Neural progenitor cell (in vitro differentiated cells): ENCODE data around the gene TLR10. TPM values are rescaled to one million over a fixed set of nuclear protein-coding genes. Genes with fewer than 3 reads are reported as not detected.

Source experiments
- DNase-seq: peaks from one replicate; pipeline ENCODE4 v3.0.0-alpha.2; 2016; ENCODE audit warnings: low spot score
- H2AFZ ChIP-seq: fragments of 200-600 bp; sonication (generic); replicated peaks from 2 replicates; pipeline ENCODE4 v1.6.1; 2016; ENCODE audit warnings: antibody characterized with exemption
- H3F3A ChIP-seq: fragments of 200-600 bp; sonication (generic); 2 replicates; pipeline ENCODE4 v1.6.1; 2016; ENCODE audit warnings: antibody characterized with exemption, low read depth
- H3K27ac ChIP-seq: fragments of 200-600 bp; sonication (generic); 2 replicates; pipeline ENCODE4 v1.5.1; 2016; ENCODE audit warnings: mild to moderate bottlenecking
- H3K27me3 ChIP-seq: fragments of 200-600 bp; sonication (generic); 2 replicates; pipeline ENCODE4 v1.6.1; 2016; ENCODE audit warnings: mild to moderate bottlenecking, moderate library complexity
- H3K36me3 ChIP-seq: fragments of 200-600 bp; sonication (generic); 2 replicates; pipeline ENCODE4 v1.5.1; 2016
- H3K4me1 ChIP-seq: fragments of 200-600 bp; sonication (generic); 2 replicates; pipeline ENCODE4 v1.6.1; 2016; ENCODE audit warnings: mixed run types
- H3K4me2 ChIP-seq: fragments of 200-600 bp; sonication (generic); 2 replicates; pipeline ENCODE4 v1.6.1; 2016
- H3K4me3 ChIP-seq: fragments of 200-600 bp; sonication (generic); 2 replicates; pipeline ENCODE4 v1.5.1; 2016
- H3K79me2 ChIP-seq: fragments of 200-600 bp; sonication (generic); 2 replicates; pipeline ENCODE4 v1.6.1; 2016; ENCODE audit warnings: low read depth
- H3K9ac ChIP-seq: fragments of 200-600 bp; sonication (generic); 2 replicates; pipeline ENCODE4 v1.6.1; 2016
- H3K9me3 ChIP-seq: fragments of 200-600 bp; sonication (generic); 2 replicates; pipeline ENCODE4 v1.5.1; 2016; ENCODE audit warnings: low read depth
- H4K20me1 ChIP-seq: fragments of 200-600 bp; sonication (generic); 2 replicates; pipeline ENCODE4 v1.6.1; 2016; ENCODE audit warnings: low read depth
- H3K27ac Mint-ChIP-seq: 3 replicates; pipeline ENCODE4 v1.8.0; 2021; ENCODE audit warnings: mixed read lengths
- H3K27me3 Mint-ChIP-seq: 2 replicates; pipeline ENCODE4 v1.8.0; 2022; ENCODE audit warnings: low read depth, mild to moderate bottlenecking, inconsistent platforms, moderate library complexity, mixed read lengths; ENCODE audit not compliant: insufficient read depth
- H3K36me3 Mint-ChIP-seq: 3 replicates; pipeline ENCODE4 v1.8.0; 2021; ENCODE audit warnings: mixed read lengths
- H3K4me1 Mint-ChIP-seq: 3 replicates; pipeline ENCODE4 v1.8.0; 2021; ENCODE audit warnings: mixed read lengths
- H3K4me3 Mint-ChIP-seq: 3 replicates; pipeline ENCODE4 v1.8.0; 2021; ENCODE audit warnings: mild to moderate bottlenecking, moderate library complexity, mixed read lengths
- H3K9me3 Mint-ChIP-seq: 3 replicates; pipeline ENCODE4 v1.8.0; 2020; ENCODE audit warnings: mixed read lengths
- CTCF ChIP-seq: fragments of 200-600 bp; sonication (generic); IDR thresholded peaks from 2 replicates; pipeline ENCODE4 v1.5.1; 2017; ENCODE audit warnings: antibody characterized with exemption, mild to moderate bottlenecking
- EZH2 ChIP-seq: fragments of 200-600 bp; sonication (generic); IDR thresholded peaks from 2 replicates; pipeline ENCODE4 v1.6.1; 2017; ENCODE audit warnings: antibody characterized with exemption, mild to moderate bottlenecking, moderate library complexity
- EZH2phosphoT487 ChIP-seq: fragments of 200-600 bp; sonication (generic); IDR thresholded peaks from 2 replicates; pipeline ENCODE4 v1.6.1; 2017; ENCODE audit warnings: antibody characterized with exemption
- total RNA-seq: library from RNA; depleted of rRNA; stranded (reverse); fragments of >200 nt; gene quantifications from 2 replicates; pipeline ENCODE4 v1.2.3, GENCODE V29; 2015; ENCODE audit warnings: low replicate concordance

TLR10 gene
- total RNA-seq, 1 donor from 2014 or later, result not detected

GRCh38 chr4:38762560-38762959, 20.2 kb downstream of the TLR10 start:
- no peak overlapping the region for H3K27ac ChIP-seq
- Mint-ChIP-seq H3K27ac (peak overlapping the region; percentile 90), H3K4me3 (no peak overlapping the region), H3K9me3 (peaks cover 3% of the 10 kb centered on the region), H3K4me1 (peaks cover 6% of the 10 kb centered on the region), H3K27me3 (no peaks in the 10 kb centered on the region), H3K36me3 (no peaks in the 10 kb centered on the region)
- no peak overlapping the region for H2AFZ ChIP-seq
- no peak for TF ChIP-seq EZH2
- no peak for TF ChIP-seq CTCF
- TF ChIP-seq EZH2phosphoT487, result no peak
- H3K4me2 ChIP-seq, result no peak overlapping the region
- no peaks in the 10 kb centered on the region for H3F3A ChIP-seq
- no peak overlapping the region for H3K9ac ChIP-seq
- no peaks in the 10 kb centered on the region for H3K9me3 ChIP-seq
- no peaks in the 10 kb centered on the region for H3K36me3 ChIP-seq
- H3K27me3 ChIP-seq, result no peaks in the 10 kb centered on the region
- no peak overlapping the region for H3K4me3 ChIP-seq
- no peaks in the 10 kb centered on the region for H3K79me2 ChIP-seq
- H3K4me1 ChIP-seq, result no peaks in the 10 kb centered on the region
- H4K20me1 ChIP-seq, result no peaks in the 10 kb centered on the region
- no peak for DNase-seq

GRCh38 chr4:38759790-38760122, 23.0 kb downstream of the TLR10 start:
- no peak for DNase-seq
- Mint-ChIP-seq H3K4me3 (no peak overlapping the region), H3K27ac (no peak overlapping the region), H3K4me1 (peaks cover 6% of the 10 kb centered on the region), H3K36me3 (no peaks in the 10 kb centered on the region), H3K27me3 (no peaks in the 10 kb centered on the region), H3K9me3 (no peaks in the 10 kb centered on the region)
- Histone ChIP-seq H3K79me2 (no peaks in the 10 kb centered on the region), H3K4me2 (no peak overlapping the region), H3K27ac (no peak overlapping the region), H3K9me3 (no peaks in the 10 kb centered on the region), H3K4me3 (no peak overlapping the region), H4K20me1 (no peaks in the 10 kb centered on the region), H3K9ac (no peak overlapping the region), H2AFZ (no peak overlapping the region), H3K4me1 (no peaks in the 10 kb centered on the region), H3K36me3 (no peaks in the 10 kb centered on the region), H3K27me3 (no peaks in the 10 kb centered on the region), H3F3A (no peaks in the 10 kb centered on the region)
- TF ChIP-seq EZH2 (no peak), EZH2phosphoT487 (no peak), CTCF (no peak)

GRCh38 chr4:38759113-38759789, 23.5 kb downstream of the TLR10 start:
- Histone ChIP-seq H3K4me3 (no peak overlapping the region), H2AFZ (peak overlapping the region; percentile 88), H3K4me1 (no peaks in the 10 kb centered on the region), H3K4me2 (no peak overlapping the region), H3K27ac (no peak overlapping the region), H3K27me3 (no peaks in the 10 kb centered on the region), H3K79me2 (no peaks in the 10 kb centered on the region), H3K36me3 (no peaks in the 10 kb centered on the region), H4K20me1 (no peaks in the 10 kb centered on the region), H3F3A (no peaks in the 10 kb centered on the region), H3K9ac (no peak overlapping the region), H3K9me3 (no peaks in the 10 kb centered on the region)
- H3K27ac Mint-ChIP-seq, result no peak overlapping the region
- H3K4me3 Mint-ChIP-seq, result no peak overlapping the region
- H3K27me3 Mint-ChIP-seq, result no peaks in the 10 kb centered on the region
- DNase-seq, result peak; percentile 67
- no peaks in the 10 kb centered on the region for H3K36me3 Mint-ChIP-seq
- H3K4me1 Mint-ChIP-seq, result peaks cover 6% of the 10 kb centered on the region
- H3K9me3 Mint-ChIP-seq, result no peaks in the 10 kb centered on the region
- peak; percentile 90 for TF ChIP-seq CTCF
- no peak for TF ChIP-seq EZH2phosphoT487
